ENCODE data around the gene FAT1.

Gene FAT1

DNA sequence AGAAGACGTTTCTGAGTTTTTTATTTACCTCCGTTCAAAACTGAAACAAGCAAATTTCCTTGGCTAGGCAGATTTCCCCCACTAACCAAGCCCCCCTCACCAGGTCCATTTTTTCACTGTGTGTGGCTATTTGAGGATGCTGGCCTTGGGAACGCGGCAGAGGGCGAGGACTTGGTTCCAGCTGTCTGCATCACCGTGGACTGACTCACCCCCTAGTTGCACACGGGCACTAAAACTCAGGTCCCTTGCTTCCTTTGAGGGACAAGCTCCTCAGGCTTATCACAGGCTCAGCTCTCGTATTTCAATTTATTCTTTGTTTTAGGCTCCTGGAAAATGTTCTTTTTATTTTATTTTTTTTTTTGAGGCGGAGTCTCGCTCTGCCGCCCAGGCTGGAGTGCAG is 159.9 kb downstream of the FAT1 start:
- H3K36me3 ChIP-seq (ENCODE audit: insufficient read depth, insufficient read length, low read length): no peaks in the 10 kb centered on the region
- TF ChIP-seq SUZ12 (IDR thresholded peaks at IDR 0.05; ENCODE audit: extremely low read depth, insufficient read depth, insufficient read length) (no peak), YY1 (IDR thresholded peaks at IDR 0.05; ENCODE audit: insufficient read depth, insufficient read length) (no peak), ZNF274 (IDR thresholded peaks at IDR 0.05; ENCODE audit: low read depth, low read length) (no peak)
- no peak overlapping the region for H3K9ac ChIP-seq (ENCODE audit: insufficient read length, low read depth)
- no peaks in the 10 kb centered on the region for H3K4me1 ChIP-seq (ENCODE audit: insufficient read depth, insufficient read length)
- H3K27me3 ChIP-seq (ENCODE audit: insufficient read depth, insufficient read length): no peaks in the 10 kb centered on the region
- no peak overlapping the region for H3K4me3 ChIP-seq (ENCODE audit: insufficient read length, low read depth)
- H3K9me3 ChIP-seq (ENCODE audit: insufficient read depth, low read length): no peaks in the 10 kb centered on the region
- no peak for DNase-seq (ENCODE audit: low read depth, low spot score)

DNA sequence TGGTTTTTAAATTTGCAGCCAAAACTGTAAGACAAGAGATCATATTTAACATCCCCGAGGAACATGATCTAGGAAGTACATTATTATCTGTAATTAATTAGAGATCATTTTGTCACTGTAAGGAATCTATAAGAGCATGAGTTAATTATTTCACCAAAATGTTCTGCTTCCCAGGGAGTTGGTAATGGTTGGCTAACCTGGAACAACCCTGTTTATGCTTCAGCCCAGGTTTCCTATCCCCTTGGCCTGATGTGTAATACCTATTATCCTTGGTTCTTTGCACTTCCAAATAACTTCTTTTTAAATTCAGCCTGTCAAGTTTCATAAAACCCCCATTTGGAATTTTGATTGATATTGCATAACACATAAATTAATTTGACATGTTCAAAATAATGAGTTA is 161.9 kb downstream of the FAT1 start:
- Histone ChIP-seq H3K36me3 (ENCODE audit: insufficient read depth, insufficient read length, low read length) (no peaks in the 10 kb centered on the region), H3K9me3 (ENCODE audit: insufficient read depth, low read length) (no peaks in the 10 kb centered on the region), H3K4me1 (ENCODE audit: insufficient read depth, insufficient read length) (no peaks in the 10 kb centered on the region), H3K27me3 (ENCODE audit: insufficient read depth, insufficient read length) (no peaks in the 10 kb centered on the region), H3K9ac (ENCODE audit: insufficient read length, low read depth) (no peak overlapping the region), H3K4me3 (ENCODE audit: insufficient read length, low read depth) (no peak overlapping the region)
- no peak for DNase-seq (ENCODE audit: low read depth, low spot score)
- TF ChIP-seq YY1 (IDR thresholded peaks at IDR 0.05; ENCODE audit: insufficient read depth, insufficient read length) (no peak), ZNF274 (IDR thresholded peaks at IDR 0.05; ENCODE audit: low read depth, low read length) (no peak), SUZ12 (IDR thresholded peaks at IDR 0.05; ENCODE audit: extremely low read depth, insufficient read depth, insufficient read length) (no peak)

- Histone ChIP-seq H3K9me3 (ENCODE audit: insufficient read depth, low read length) (no peaks in the 10 kb centered on the region), H3K4me1 (ENCODE audit: insufficient read depth, insufficient read length) (no peaks in the 10 kb centered on the region), H3K36me3 (ENCODE audit: insufficient read depth, insufficient read length, low read length) (no peaks in the 10 kb centered on the region), H3K9ac (ENCODE audit: insufficient read length, low read depth) (no peak overlapping the region), H3K27me3 (ENCODE audit: insufficient read depth, insufficient read length) (no peaks in the 10 kb centered on the region), H3K4me3 (ENCODE audit: insufficient read length, low read depth) (no peak overlapping the region)
- no peak for TF ChIP-seq ZNF274 (IDR thresholded peaks at IDR 0.05; ENCODE audit: low read depth, low read length)
- no peak for TF ChIP-seq SUZ12 (IDR thresholded peaks at IDR 0.05; ENCODE audit: extremely low read depth, insufficient read depth, insufficient read length)
- TF ChIP-seq YY1 (IDR thresholded peaks at IDR 0.05; ENCODE audit: insufficient read depth, insufficient read length): no peak
- no peak for DNase-seq (ENCODE audit: low read depth, low spot score)
These were observed 163.0 kb downstream of the FAT1 start for GRCh38 chr4:186560647-186561046.

DNA sequence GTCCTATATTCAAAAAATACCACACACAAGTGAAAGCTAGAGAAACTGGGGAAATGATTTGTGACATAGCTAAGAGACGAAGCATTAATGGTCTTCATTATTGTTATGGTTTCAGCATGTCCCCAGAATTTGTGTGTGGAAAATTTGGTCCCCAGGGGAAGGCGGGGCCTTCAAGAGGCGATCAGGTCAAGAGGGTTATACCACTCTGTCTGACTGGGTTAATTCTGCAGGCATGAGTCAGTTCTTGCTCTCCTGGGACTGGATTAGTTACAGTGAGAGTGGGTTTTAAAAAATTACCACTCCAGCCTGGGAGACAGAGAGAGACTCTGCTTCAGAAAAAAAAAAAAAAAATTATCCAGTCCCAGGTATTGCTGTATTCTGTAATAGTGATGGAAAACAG is 166.2 kb downstream of the FAT1 start:
- TF ChIP-seq YY1 (IDR thresholded peaks at IDR 0.05; ENCODE audit: insufficient read depth, insufficient read length) (no peak), ZNF274 (IDR thresholded peaks at IDR 0.05; ENCODE audit: low read depth, low read length) (no peak), SUZ12 (IDR thresholded peaks at IDR 0.05; ENCODE audit: extremely low read depth, insufficient read depth, insufficient read length) (no peak)

DNA sequence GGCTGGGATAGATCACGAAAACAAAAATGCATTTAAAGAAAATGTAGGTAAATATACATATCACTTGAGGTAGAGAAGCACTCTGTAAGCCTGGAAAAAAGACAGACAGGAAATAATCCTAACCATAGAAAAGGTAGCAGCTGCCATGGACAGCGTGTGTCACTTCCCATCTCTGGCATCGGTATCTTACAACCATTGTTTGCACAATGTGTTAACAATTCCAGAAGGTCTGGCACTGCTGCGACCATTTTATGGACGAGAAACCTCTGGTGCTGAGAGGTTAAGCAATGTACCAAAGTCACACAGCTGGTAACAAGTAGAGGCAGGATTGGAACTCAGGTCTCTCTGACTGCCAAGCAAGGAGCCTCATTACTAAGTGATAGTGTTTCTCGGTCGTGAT is 166.6 kb downstream of the FAT1 start:
- H3K4me3 ChIP-seq (ENCODE audit: insufficient read length, low read depth): no peak overlapping the region
- no peaks in the 10 kb centered on the region for H3K4me1 ChIP-seq (ENCODE audit: insufficient read depth, insufficient read length)
- H3K36me3 ChIP-seq (ENCODE audit: insufficient read depth, insufficient read length, low read length): no peaks in the 10 kb centered on the region
- TF ChIP-seq YY1 (IDR thresholded peaks at IDR 0.05; ENCODE audit: insufficient read depth, insufficient read length) (no peak), ZNF274 (IDR thresholded peaks at IDR 0.05; ENCODE audit: low read depth, low read length) (no peak), SUZ12 (IDR thresholded peaks at IDR 0.05; ENCODE audit: extremely low read depth, insufficient read depth, insufficient read length) (no peak)
- H3K27me3 ChIP-seq (ENCODE audit: insufficient read depth, insufficient read length): no peaks in the 10 kb centered on the region
- DNase-seq (ENCODE audit: low read depth, low spot score): no peak
- H3K9me3 ChIP-seq (ENCODE audit: insufficient read depth, low read length): no peaks in the 10 kb centered on the region
- no peak overlapping the region for H3K9ac ChIP-seq (ENCODE audit: insufficient read length, low read depth)

More for the DNA sequence above, 166.2 kb downstream of the FAT1 start:
- no peaks in the 10 kb centered on the region for H3K27me3 ChIP-seq (ENCODE audit: insufficient read depth, insufficient read length)
- H3K4me1 ChIP-seq (ENCODE audit: insufficient read depth, insufficient read length): no peaks in the 10 kb centered on the region
- H3K9ac ChIP-seq (ENCODE audit: insufficient read length, low read depth): no peak overlapping the region
- no peaks in the 10 kb centered on the region for H3K9me3 ChIP-seq (ENCODE audit: insufficient read depth, low read length)
- no peaks in the 10 kb centered on the region for H3K36me3 ChIP-seq (ENCODE audit: insufficient read depth, insufficient read length, low read length)
- H3K4me3 ChIP-seq (ENCODE audit: insufficient read length, low read depth): no peak overlapping the region
- no peak for DNase-seq (ENCODE audit: low read depth, low spot score)

- H3K4me1 ChIP-seq (ENCODE audit: insufficient read depth, insufficient read length): no peaks in the 10 kb centered on the region
- DNase-seq (ENCODE audit: low read depth, low spot score): no peak
- no peaks in the 10 kb centered on the region for H3K9me3 ChIP-seq (ENCODE audit: insufficient read depth, low read length)
- H3K36me3 ChIP-seq (ENCODE audit: insufficient read depth, insufficient read length, low read length): no peaks in the 10 kb centered on the region
- TF ChIP-seq YY1 (IDR thresholded peaks at IDR 0.05; ENCODE audit: insufficient read depth, insufficient read length): no peak
- H3K4me3 ChIP-seq (ENCODE audit: insufficient read length, low read depth): peak within 1 kb of the TSS; percentile 68
- no peaks in the 10 kb centered on the region for H3K27me3 ChIP-seq (ENCODE audit: insufficient read depth, insufficient read length)
- peak within 1 kb of the TSS; percentile 79 for H3K9ac ChIP-seq (ENCODE audit: insufficient read length, low read depth)
These were observed 168.5 kb downstream of the FAT1 start, which contains the start of gene MTNR1A for GRCh38 chr4:186554914-186555827. Gene MTNR1A (minus strand): TSS chr4:186555567. CDS start chr4:186555365, 202 bp downstream.

DNA sequence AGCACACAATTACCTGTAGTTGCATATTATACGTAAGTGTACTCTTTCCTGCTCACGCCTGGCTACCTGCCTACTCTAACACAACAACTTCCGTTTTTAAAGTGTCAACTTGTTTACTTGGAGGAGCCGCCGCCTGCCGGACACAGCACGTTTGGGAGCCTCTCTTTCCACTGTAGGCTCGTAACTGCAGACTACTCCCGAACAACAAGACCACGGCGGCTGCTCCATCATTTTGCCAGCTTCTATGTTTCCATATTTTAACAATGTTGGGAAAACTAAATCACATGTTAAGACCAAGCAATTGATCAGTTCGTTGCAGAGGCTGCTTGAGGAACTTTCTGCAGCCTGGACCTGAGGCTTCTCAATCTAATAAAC is 169.1 kb downstream of the FAT1 start:
- DNase-seq (ENCODE audit: low read depth, low spot score): peak; percentile 36
- peak overlapping the region; percentile 79 for H3K9ac ChIP-seq (ENCODE audit: insufficient read length, low read depth)
- no peaks in the 10 kb centered on the region for H3K27me3 ChIP-seq (ENCODE audit: insufficient read depth, insufficient read length)
- peak overlapping the region; percentile 68 for H3K4me3 ChIP-seq (ENCODE audit: insufficient read length, low read depth)
- H3K36me3 ChIP-seq (ENCODE audit: insufficient read depth, insufficient read length, low read length): no peaks in the 10 kb centered on the region
- H3K9me3 ChIP-seq (ENCODE audit: insufficient read depth, low read length): no peaks in the 10 kb centered on the region
- TF ChIP-seq SUZ12 (IDR thresholded peaks at IDR 0.05; ENCODE audit: extremely low read depth, insufficient read depth, insufficient read length): no peak
- TF ChIP-seq YY1 (IDR thresholded peaks at IDR 0.05; ENCODE audit: insufficient read depth, insufficient read length): no peak
- TF ChIP-seq ZNF274 (IDR thresholded peaks at IDR 0.05; ENCODE audit: low read depth, low read length): no peak
- no peaks in the 10 kb centered on the region for H3K4me1 ChIP-seq (ENCODE audit: insufficient read depth, insufficient read length)

Data from NT2/D1 (cell line).